ENCODE measurements around the gene ADGRL3. TPM values are rescaled to one million over a fixed set of nuclear protein-coding genes. Genes with fewer than 3 reads are reported as not detected.

The ADGRL3 gene
- total RNA-seq, 2 experiments from 2014 or later, result not detected

GRCh38 chr4:61408861-61409260, 208.7 kb downstream of the ADGRL3 start:
- Mint-ChIP-seq H3K27ac (no peak overlapping the region), H3K4me1 (ENCODE audit: low read depth) (no peaks in the 10 kb centered on the region), H3K9me3 (peaks cover 1% of the 10 kb centered on the region), H3K27me3 (no peaks in the 10 kb centered on the region), H3K4me3 (no peak overlapping the region), H3K36me3 (ENCODE audit: low read depth) (no peaks in the 10 kb centered on the region)
- POLR2A ChIA-PET, result no interaction called here
- intact Hi-C loops (cut with micrococcal nuclease), result no loop called here
- ATAC-seq (no peak), DNase-seq (no peak)
- CTCF ChIA-PET, result no interaction called here
- no peak for TF ChIP-seq CTCF (IDR thresholded peaks at IDR 0.05)

- H3K4me3 Mint-ChIP-seq, result no peak overlapping the region
- no peak for TF ChIP-seq CTCF (IDR thresholded peaks at IDR 0.05)
- POLR2A ChIA-PET, result no interaction called here
- CTCF ChIA-PET, result no interaction called here
- DNase-seq (no peak), ATAC-seq (no peak)
- intact Hi-C loops (cut with micrococcal nuclease), result no loop called here
- no peaks in the 10 kb centered on the region for H3K27me3 Mint-ChIP-seq
- H3K9me3 Mint-ChIP-seq, result peaks cover 1% of the 10 kb centered on the region
- H3K27ac Mint-ChIP-seq, result no peak overlapping the region
- no peaks in the 10 kb centered on the region for H3K4me1 Mint-ChIP-seq (ENCODE audit: low read depth)
- no peaks in the 10 kb centered on the region for H3K36me3 Mint-ChIP-seq (ENCODE audit: low read depth)
Measured at GRCh38 chr4:61411241-61411640, 211.1 kb downstream of the ADGRL3 start.

GRCh38 chr4:61425315-61425714, 225.2 kb downstream of the ADGRL3 start:
- H3K27me3 Mint-ChIP-seq, result no peaks in the 10 kb centered on the region
- DNase-seq, result no peak
- H3K27ac Mint-ChIP-seq, result no peak overlapping the region
- no peaks in the 10 kb centered on the region for H3K4me1 Mint-ChIP-seq (ENCODE audit: low read depth)
- no peaks in the 10 kb centered on the region for H3K36me3 Mint-ChIP-seq (ENCODE audit: low read depth)
- ATAC-seq, result no peak
- TF ChIP-seq CTCF (IDR thresholded peaks at IDR 0.05), result no peak
- H3K9me3 Mint-ChIP-seq, result peaks cover 11% of the 10 kb centered on the region
- ChIA-PET POLR2A (no interaction called here), CTCF (no interaction called here)
- intact Hi-C loops (cut with micrococcal nuclease), result no loop called here
- no peak overlapping the region for H3K4me3 Mint-ChIP-seq

GRCh38 chr4:61426229-61426628, 226.1 kb downstream of the ADGRL3 start:
- Mint-ChIP-seq H3K36me3 (ENCODE audit: low read depth) (no peaks in the 10 kb centered on the region), H3K27ac (no peak overlapping the region), H3K4me1 (ENCODE audit: low read depth) (no peaks in the 10 kb centered on the region), H3K27me3 (no peaks in the 10 kb centered on the region), H3K9me3 (peaks cover 11% of the 10 kb centered on the region), H3K4me3 (no peak overlapping the region)
- ChIA-PET POLR2A (no interaction called here), CTCF (no interaction called here)
- no peak for TF ChIP-seq CTCF (IDR thresholded peaks at IDR 0.05)
- intact Hi-C loops (cut with micrococcal nuclease), result no loop called here
- no peak for ATAC-seq
- DNase-seq, result no peak

- ATAC-seq, result no peak
- H3K36me3 Mint-ChIP-seq (ENCODE audit: low read depth), result no peaks in the 10 kb centered on the region
- TF ChIP-seq CTCF (IDR thresholded peaks at IDR 0.05), result no peak
- CTCF ChIA-PET, result no interaction called here
- H3K4me3 Mint-ChIP-seq, result no peak overlapping the region
- no peak overlapping the region for H3K27ac Mint-ChIP-seq
- H3K27me3 Mint-ChIP-seq, result no peaks in the 10 kb centered on the region
- POLR2A ChIA-PET, result no interaction called here
- DNase-seq, result no peak
- intact Hi-C loops (cut with micrococcal nuclease), result no loop called here
- peaks cover 11% of the 10 kb centered on the region for H3K9me3 Mint-ChIP-seq
- no peaks in the 10 kb centered on the region for H3K4me1 Mint-ChIP-seq (ENCODE audit: low read depth)
Measured at GRCh38 chr4:61427099-61427817, 227.1 kb downstream of the ADGRL3 start.
